ENCODE measurements around the gene NENF.

DNA sequence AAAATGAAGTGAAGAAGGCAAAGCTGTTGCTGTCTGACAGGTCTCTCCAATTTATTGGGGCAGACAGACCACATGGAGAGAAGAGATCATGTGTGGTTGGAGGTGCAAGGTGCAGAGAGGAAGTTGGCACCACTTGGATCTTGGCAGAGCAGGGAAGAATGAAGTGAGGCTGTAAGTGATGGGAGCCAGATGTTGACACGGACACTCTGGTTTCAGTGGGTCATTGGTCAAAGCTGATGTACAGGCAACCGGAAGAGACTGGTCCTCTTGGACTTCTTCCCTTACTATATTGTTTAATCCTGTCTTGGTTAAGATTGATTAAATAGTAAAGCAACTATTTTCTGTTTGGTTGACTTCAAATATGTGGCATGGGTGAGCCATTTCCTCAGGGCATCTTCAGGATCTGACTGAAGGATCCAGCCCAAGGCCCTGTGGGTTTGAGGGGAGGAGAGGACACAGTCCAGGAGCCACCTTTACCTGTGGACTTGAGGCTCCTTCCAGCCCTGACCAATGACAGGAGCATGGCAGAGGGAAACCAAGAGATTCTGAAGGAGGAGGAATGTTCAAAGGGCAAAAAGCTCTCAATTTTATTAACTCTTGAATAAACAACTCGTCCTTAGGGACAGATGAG lies 49.4 kb downstream of the NENF start:
- TF ChIP-seq, protein P1, sequence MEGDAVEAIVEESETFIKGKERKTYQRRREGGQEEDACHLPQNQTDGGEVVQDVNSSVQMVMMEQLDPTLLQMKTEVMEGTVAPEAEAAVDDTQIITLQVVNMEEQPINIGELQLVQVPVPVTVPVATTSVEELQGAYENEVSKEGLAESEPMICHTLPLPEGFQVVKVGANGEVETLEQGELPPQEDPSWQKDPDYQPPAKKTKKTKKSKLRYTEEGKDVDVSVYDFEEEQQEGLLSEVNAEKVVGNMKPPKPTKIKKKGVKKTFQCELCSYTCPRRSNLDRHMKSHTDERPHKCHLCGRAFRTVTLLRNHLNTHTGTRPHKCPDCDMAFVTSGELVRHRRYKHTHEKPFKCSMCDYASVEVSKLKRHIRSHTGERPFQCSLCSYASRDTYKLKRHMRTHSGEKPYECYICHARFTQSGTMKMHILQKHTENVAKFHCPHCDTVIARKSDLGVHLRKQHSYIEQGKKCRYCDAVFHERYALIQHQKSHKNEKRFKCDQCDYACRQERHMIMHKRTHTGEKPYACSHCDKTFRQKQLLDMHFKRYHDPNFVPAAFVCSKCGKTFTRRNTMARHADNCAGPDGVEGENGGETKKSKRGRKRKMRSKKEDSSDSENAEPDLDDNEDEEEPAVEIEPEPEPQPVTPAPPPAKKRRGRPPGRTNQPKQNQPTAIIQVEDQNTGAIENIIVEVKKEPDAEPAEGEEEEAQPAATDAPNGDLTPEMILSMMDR (IDR thresholded peaks at IDR 0.05) = no peak
- TF ChIP-seq EZH2 (IDR thresholded peaks at IDR 0.05; ENCODE audit: borderline replicate concordance, insufficient read depth, low read depth, low read length, poor library complexity, severe bottlenecking) = no peak
